GM12891 (cell line): ENCODE measurements around the gene ANHX.

Experiments used
- DNase-seq: peaks from one replicate; pipeline ENCODE4 v3.0.0; 2011; ENCODE audit warnings: low spot score; ENCODE audit not compliant: insufficient read length
- FAIRE-seq: peaks from 2 replicates; lab custom pipeline; 2011; peaks lifted over from hg19 to GRCh38; lab: Jason Lieb, UNC
- PAX5 ChIP-seq: IDR thresholded peaks from 2 replicates; pipeline ENCODE4 v1.6.1; 2011; ENCODE audit warnings: low read length, moderate library complexity, mild to moderate bottlenecking; ENCODE audit not compliant: insufficient read depth, severe bottlenecking
- POLR2A ChIP-seq: IDR thresholded peaks from 2 replicates; pipeline ENCODE4 v1.6.1; 2011; ENCODE audit warnings: low read depth, low read length, control low read depth
- POLR2AphosphoS5 ChIP-seq: IDR thresholded peaks from 2 replicates; pipeline ENCODE4 v1.6.1; 2011; ENCODE audit warnings: low read depth, low read length, control low read depth
- POU2F2 ChIP-seq: IDR thresholded peaks from 2 replicates; pipeline ENCODE4 v1.6.1; 2011; ENCODE audit warnings: low read depth, mild to moderate bottlenecking, control low read depth, low read length, moderate library complexity
- SPI1 ChIP-seq: IDR thresholded peaks from 2 replicates; pipeline ENCODE4 v1.6.1; 2011; ENCODE audit warnings: low read depth, low read length, control low read depth
- TAF1 ChIP-seq: IDR thresholded peaks from 2 replicates; pipeline ENCODE4 v1.6.1; 2011; ENCODE audit warnings: low read depth, low read length, control low read depth

ANHX gene

DNA sequence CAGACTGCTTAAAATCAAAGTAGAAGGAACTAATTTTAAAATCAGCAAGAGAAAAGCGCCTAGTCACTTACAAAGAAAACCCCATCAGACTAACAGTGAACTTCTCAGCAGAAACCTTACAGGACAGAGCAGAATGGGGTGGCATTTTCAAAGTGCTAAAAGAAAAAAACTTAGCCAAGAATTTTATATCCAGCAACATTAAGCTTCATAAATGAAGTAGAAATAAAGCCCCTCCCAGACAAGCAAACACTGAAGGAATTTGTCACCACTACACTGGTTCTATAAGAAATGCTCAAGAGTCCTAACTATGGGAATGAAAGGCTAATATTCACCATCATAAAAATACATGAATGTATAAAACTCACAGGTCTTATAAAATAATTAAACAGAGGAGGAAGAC lies 60.8 kb downstream of the ANHX start:
- TF ChIP-seq POU2F2, result no peak
- TF ChIP-seq POLR2AphosphoS5, result no peak
- no peak for TF ChIP-seq POLR2A
- TF ChIP-seq PAX5, result no peak
- no peak for TF ChIP-seq SPI1
- TF ChIP-seq TAF1, result no peak
- FAIRE-seq, result no peak
- no peak for DNase-seq

GRCh38 chr12:133172491-133172890 lies 63.2 kb downstream of the ANHX start:
- FAIRE-seq (no peak), DNase-seq (no peak)
- TF ChIP-seq SPI1 (no peak), POLR2AphosphoS5 (no peak), POLR2A (no peak), POU2F2 (no peak), PAX5 (no peak), TAF1 (no peak)
